ENCODE results near the gene MCCC2.
"Not testable (repeated sequence)": the region's sequence is repeated elsewhere in the genome, so short reads cannot be mapped to it uniquely, and the experiment has no call there.

- not testable (repeated sequence) for TF ChIP-seq CTCF (IDR thresholded peaks at IDR 0.05); REST (IDR thresholded peaks at IDR 0.05); POLR2AphosphoS2 (conservative IDR thresholded peaks at IDR 0.05; ENCODE audit: low read length)
Observed at GRCh38 chr5:71571811-71572210, 15.3 kb upstream of the MCCC2 start.
